LNCAP (cell line): ENCODE results near the gene NAXE.

ENCODE experiments used
- CTCF ChIP-seq: fragments of 450-650 bp; IDR thresholded peaks from 2 replicates; pipeline ENCODE4 v1.5.1; 2017; ENCODE audit warnings: mild to moderate bottlenecking

NAXE gene

GRCh38 chr1:156638189-156638985 is 46.8 kb downstream of the NAXE start:
- TF ChIP-seq CTCF, result no peak

- no peak for TF ChIP-seq CTCF
Measured at GRCh38 chr1:156639601-156640101, 48.1 kb downstream of the NAXE start.

- TF ChIP-seq CTCF, result no peak
Measured at GRCh38 chr1:156640842-156641706, 49.5 kb downstream of the NAXE start.

GRCh38 chr1:156641761-156642264 is 50.2 kb downstream of the NAXE start, which contains the start of gene BCAN:
BCAN (plus strand) TSS chr1:156642117; CDS start chr1:156646055, 3,938 bp downstream.
- no peak for TF ChIP-seq CTCF

GRCh38 chr1:156642265-156643048 is 50.9 kb downstream of the NAXE start:
- no peak for TF ChIP-seq CTCF

GRCh38 chr1:156643049-156643777 is 51.6 kb downstream of the NAXE start:
- no peak for TF ChIP-seq CTCF
